Esophagus squamous epithelium (tissue), 5 donors: Measurements from ENCODE around the gene RABGAP1L. TPM values are rescaled to one million over a fixed set of nuclear protein-coding genes. Genes with fewer than 3 reads are reported as not detected.
A peak's percentile ranks its signal among the peaks of the same experiment; 100 is the strongest.
"Not testable (repeated sequence)": the region's sequence is repeated elsewhere in the genome, so short reads cannot be mapped to it uniquely, and the experiment has no call there.

Source experiments
- DNase-seq: peaks from one replicate; lab custom pipeline; 2025; lab: John Stamatoyannopoulos, UW
- H3K27ac ChIP-seq, 4 donors: fragments of 200-600 bp; sonication (generic); one replicate each; pipeline ENCODE4 v1.5.1; 2016 to 2019; ENCODE audit warnings: mild to moderate bottlenecking in 1 of 4
- H3K27me3 ChIP-seq, 4 donors: fragments of 200-600 bp; sonication (generic); 1 replicate in 3 of 4; 2 replicates in 1 of 4; pipeline versions ENCODE4 v1.5.1 to v1.6.0; 2017 to 2021; ENCODE audit warnings: antibody characterized with exemption in 1 of 4
- H3K36me3 ChIP-seq, 3 donors: fragments of 200-600 bp; sonication (generic); one replicate each; pipeline ENCODE4 v1.5.1; 2016 to 2019
- H3K4me1 ChIP-seq, 3 donors: fragments of 200-600 bp; sonication (generic); one replicate each; pipeline ENCODE4 v1.5.1; 2017 to 2019
- H3K4me3 ChIP-seq, 4 donors: fragments of 200-600 bp; sonication (generic); 1 replicate in 3 of 4; 2 replicates in 1 of 4; pipeline ENCODE4 v1.5.1; 2016 to 2019; ENCODE audit warnings: mild to moderate bottlenecking in 2 of 4, moderate library complexity in 1 of 4
- H3K9me3 ChIP-seq, 3 donors: fragments of 200-600 bp; sonication (generic); one replicate each; pipeline ENCODE4 v1.5.1; 2016 to 2019
- POLR2A ChIP-seq, 4 donors: fragments of 450-650 bp; IDR thresholded peaks; one replicate each; pipeline ENCODE4 v1.6.1; 2017; ENCODE audit warnings: antibody characterized with exemption in 4 of 4, mild to moderate bottlenecking in 4 of 4, moderate library complexity in 3 of 4
- WGBS, 2 donors: methylation state at CpG; one replicate each; pipeline ENCODE4 v1.1.5; 2018; 5-methylcytosine and 5-hydroxymethylcytosine counted together
- intact Hi-C: fragments of 100-400 bp; cut with DNase I; formaldehyde crosslinking; loops from one replicate; pipeline ENCODE4 v1.15.0; 2022
- total RNA-seq, 4 donors: library from RNA; depleted of rRNA; stranded (reverse); fragments of >200 nt; gene quantifications; one replicate each; pipeline ENCODE4 v1.1.0, GENCODE V29; 2016
- TF ChIP-seq, protein P1 (sequence below), 6 experiments: fragments of 450-650 bp in 4 of 6; fragments of 200-600 bp in 2 of 6; sonication (generic) in 2 of 6; IDR thresholded peaks; one replicate each; pipeline ENCODE4 v1.5.1; 2016 to 2019; ENCODE audit warnings: antibody characterized with exemption in 6 of 6, mild to moderate bottlenecking in 4 of 6, moderate library complexity in 4 of 6
- donor health status: DM: yes; HTN: yes; CAD: no.

RABGAP1L gene
- total RNA-seq, 4 donors from 2014 or later: 35.7 to 45.6 (median 41.0) TPM

DNA sequence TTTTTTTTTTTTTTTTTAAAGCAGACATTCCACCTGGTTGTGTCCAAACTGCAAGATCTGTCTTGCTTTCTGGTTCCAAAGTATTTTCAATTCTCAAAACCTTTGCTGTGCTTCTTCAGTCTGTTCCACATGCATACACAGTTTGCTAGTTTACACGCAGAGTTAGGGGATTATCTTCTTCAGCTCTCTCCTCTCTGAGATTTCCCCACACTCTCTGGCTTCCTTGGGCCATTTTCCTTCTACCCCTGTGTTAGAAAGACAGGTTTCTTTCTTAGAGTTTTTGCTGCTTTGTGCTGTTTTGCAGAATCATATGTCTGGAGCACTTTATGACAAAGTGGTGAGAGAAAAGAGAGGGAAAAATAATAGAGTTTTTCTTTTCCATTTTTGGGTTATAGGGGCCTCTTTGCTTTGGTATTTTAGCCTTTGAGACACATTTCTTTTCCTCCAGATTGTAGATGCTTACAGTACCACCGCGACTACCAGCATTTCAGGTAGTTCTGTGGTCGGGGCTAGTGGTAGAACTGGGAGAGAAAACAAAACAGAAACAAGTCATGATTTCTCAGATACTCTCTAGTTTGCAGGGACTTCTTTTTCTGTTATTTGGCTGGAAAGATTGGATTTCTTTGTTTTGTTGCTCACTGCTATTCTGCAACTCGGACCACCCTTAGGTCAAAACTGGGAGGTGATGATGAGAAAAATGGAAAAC, 66.3 kb downstream of the RABGAP1L start:
- Histone ChIP-seq H3K4me3 (no peak overlapping the region), H3K9me3 (no peaks in the 10 kb centered on the region), H3K4me1 (no peaks in the 10 kb centered on the region), H3K36me3 (peaks cover 0 to 22% (median 0%) of the 10 kb centered on the region in 3 donors), H3K27me3 (no peaks in the 10 kb centered on the region), H3K27ac (no peak overlapping the region)
- no peak for DNase-seq
- intact Hi-C loops: no loop called here
- WGBS, 2 donors: 77 to 87% methylated on average over 5 of the region's 5 CpGs
- TF ChIP-seq POLR2A (IDR thresholded peaks at IDR 0.05): no peak
- TF ChIP-seq, protein P1, sequence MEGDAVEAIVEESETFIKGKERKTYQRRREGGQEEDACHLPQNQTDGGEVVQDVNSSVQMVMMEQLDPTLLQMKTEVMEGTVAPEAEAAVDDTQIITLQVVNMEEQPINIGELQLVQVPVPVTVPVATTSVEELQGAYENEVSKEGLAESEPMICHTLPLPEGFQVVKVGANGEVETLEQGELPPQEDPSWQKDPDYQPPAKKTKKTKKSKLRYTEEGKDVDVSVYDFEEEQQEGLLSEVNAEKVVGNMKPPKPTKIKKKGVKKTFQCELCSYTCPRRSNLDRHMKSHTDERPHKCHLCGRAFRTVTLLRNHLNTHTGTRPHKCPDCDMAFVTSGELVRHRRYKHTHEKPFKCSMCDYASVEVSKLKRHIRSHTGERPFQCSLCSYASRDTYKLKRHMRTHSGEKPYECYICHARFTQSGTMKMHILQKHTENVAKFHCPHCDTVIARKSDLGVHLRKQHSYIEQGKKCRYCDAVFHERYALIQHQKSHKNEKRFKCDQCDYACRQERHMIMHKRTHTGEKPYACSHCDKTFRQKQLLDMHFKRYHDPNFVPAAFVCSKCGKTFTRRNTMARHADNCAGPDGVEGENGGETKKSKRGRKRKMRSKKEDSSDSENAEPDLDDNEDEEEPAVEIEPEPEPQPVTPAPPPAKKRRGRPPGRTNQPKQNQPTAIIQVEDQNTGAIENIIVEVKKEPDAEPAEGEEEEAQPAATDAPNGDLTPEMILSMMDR (IDR thresholded peaks at IDR 0.05): no peak

DNA sequence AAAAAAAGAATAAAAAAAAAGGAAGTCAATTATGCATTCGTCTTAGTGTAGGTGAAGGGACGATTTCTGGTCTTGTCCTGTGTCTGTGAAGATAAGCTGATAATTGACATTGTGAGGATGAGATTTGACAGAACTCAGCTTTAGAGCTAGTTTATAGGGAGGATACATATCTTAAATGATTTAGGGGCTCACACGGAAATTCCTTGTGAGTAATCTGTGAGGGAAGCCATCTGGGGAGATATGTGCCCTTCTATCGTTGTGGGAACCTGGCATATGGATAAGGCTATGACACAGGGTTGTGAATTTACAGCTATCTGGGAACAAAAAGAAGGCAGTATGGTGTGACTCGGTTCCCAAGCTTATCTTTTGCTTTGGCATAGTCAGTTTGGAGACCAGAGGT, 71.1 kb downstream of the RABGAP1L start:
- H3K4me3 ChIP-seq: no peak overlapping the region
- WGBS, 2 donors: 69 to 79% methylated on average over 5 of the region's 5 CpGs
- intact Hi-C loops: no loop called here
- TF ChIP-seq, protein P1 (IDR thresholded peaks at IDR 0.05): no peak
- TF ChIP-seq POLR2A (IDR thresholded peaks at IDR 0.05): no peak
- H3K9me3 ChIP-seq: no peaks in the 10 kb centered on the region
- H3K27me3 ChIP-seq: no peaks in the 10 kb centered on the region
- DNase-seq: no peak
- peaks cover 0 to 21% (median 0%) of the 10 kb centered on the region in 3 donors for H3K36me3 ChIP-seq
- H3K27ac ChIP-seq: no peak overlapping the region
- no peaks in the 10 kb centered on the region for H3K4me1 ChIP-seq

DNA sequence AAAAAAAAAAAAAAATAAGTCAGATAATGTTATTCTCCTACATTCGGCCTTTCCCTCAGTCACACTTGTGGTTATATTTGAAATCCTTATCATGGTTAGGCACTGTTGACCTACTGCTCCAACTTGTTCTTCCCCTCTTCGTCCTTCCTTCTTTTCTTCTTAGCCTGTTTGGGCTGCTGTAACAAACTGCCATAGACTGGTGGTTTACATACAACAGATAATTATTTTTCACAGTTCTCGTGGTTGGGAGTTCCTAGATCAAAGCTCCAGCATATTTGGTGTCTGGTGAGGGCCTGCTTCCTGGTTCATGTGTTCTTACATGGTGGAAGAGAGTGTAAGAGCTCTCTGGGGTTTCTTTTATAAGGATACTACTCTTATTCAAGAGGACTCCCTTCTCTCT, 73.4 kb downstream of the RABGAP1L start:
- no peaks in the 10 kb centered on the region for H3K9me3 ChIP-seq
- H3K4me3 ChIP-seq: no peak overlapping the region
- H3K27me3 ChIP-seq: no peaks in the 10 kb centered on the region
- intact Hi-C loops: no loop called here
- TF ChIP-seq, protein P1 (IDR thresholded peaks at IDR 0.05): no peak
- no peak for TF ChIP-seq POLR2A (IDR thresholded peaks at IDR 0.05)
- peaks cover 0 to 21% (median 0%) of the 10 kb centered on the region in 3 donors for H3K36me3 ChIP-seq
- DNase-seq: no peak
- no peak overlapping the region for H3K27ac ChIP-seq
- 79 to 85% methylated on average over 3 of the region's 3 CpGs for WGBS, 2 donors
- no peaks in the 10 kb centered on the region for H3K4me1 ChIP-seq

DNA sequence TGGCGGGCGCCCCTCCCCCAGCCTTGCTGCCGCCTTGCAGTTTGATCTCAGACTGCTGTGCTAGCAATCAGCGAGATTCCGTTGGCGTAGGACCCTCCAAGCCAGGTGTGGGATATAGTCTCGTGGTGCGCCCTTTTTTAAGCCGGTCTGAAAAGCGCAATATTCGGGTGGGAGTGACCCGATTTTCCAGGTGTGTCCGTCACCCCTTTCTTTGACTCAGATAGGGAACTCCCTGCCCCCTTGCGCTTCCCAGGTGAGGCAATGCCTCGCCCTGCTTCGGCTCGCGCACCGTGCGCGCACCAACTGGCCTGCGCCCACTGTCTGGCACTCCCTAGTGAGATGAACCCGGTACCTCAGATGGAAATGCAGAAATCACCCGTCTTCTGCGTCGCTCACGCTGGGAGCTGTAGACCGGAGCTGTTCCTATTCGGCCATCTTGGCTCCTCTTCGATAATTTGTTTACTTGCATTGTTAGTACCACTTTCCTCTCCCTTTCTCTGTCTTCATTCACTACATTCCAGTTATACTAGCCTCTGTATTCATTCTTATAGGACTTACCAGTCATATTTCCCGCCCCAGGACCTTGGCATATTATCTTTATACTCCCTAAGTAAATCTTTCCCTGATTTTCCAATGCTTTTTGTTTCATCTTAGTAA, 79.7 kb downstream of the RABGAP1L start:
- Histone ChIP-seq H3K36me3 (peaks cover 0 to 27% (median 0%) of the 10 kb centered on the region in 3 donors), H3K4me3 (peak overlapping the region; percentile 22 to 44 (median 36)), H3K4me1 (peaks cover 0 to 11% (median 0%) of the 10 kb centered on the region in 3 donors), H3K27ac (peak overlapping the region in 3 of 4 donors; percentile 77 to 88 (median 88))
- peak in 1 of 4 donors; percentile 20 for TF ChIP-seq POLR2A (IDR thresholded peaks at IDR 0.05)
- DNase-seq, intact Hi-C loops, H3K27me3 ChIP-seq, H3K9me3 ChIP-seq: not testable (repeated sequence)
- 63 to 74% methylated on average over 9 to 17 of the region's 31 CpGs for WGBS, 2 donors

DNA sequence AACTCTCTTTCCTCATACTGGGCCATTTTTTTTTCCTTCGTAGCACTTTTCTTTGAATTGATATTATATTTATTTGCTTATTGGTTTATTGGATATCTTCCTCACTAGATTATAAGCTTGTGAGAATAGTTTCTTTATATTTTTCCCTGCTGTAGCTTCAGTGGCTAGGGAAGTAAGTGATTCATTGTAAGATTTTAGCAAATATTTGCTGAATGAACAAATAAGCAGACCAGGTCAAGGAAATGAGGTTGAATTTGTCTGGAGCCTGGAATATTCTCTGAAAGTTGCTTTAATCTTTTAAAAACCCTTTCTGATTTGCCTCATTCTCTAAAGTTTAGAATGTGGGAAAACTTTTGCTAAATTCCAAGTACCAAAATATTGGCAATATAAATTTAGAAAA, 80.2 kb downstream of the RABGAP1L start:
- peaks cover 0 to 33% (median 0%) of the 10 kb centered on the region in 3 donors for H3K36me3 ChIP-seq
- peaks cover 0 to 11% (median 0%) of the 10 kb centered on the region in 3 donors for H3K4me1 ChIP-seq
- 60 to 73% methylated on average over 1 of the region's 1 CpG for WGBS, 2 donors
- peak overlapping the region in 3 of 4 donors; percentile 77 to 88 (median 88) for H3K27ac ChIP-seq
- H3K4me3 ChIP-seq: peak overlapping the region in 3 of 4 donors; percentile 22 to 36 (median 35)
- no peak for DNase-seq
- no peak for TF ChIP-seq POLR2A (IDR thresholded peaks at IDR 0.05)
- TF ChIP-seq, protein P1 (IDR thresholded peaks at IDR 0.05): no peak
- H3K27me3 ChIP-seq: no peaks in the 10 kb centered on the region
- intact Hi-C loops: no loop called here
- H3K9me3 ChIP-seq: no peaks in the 10 kb centered on the region
